ENCODE data around the gene MCTS1.
"Not testable (repeated sequence)": the region's sequence is repeated elsewhere in the genome, so short reads cannot be mapped to it uniquely, and the experiment has no call there.

DNA sequence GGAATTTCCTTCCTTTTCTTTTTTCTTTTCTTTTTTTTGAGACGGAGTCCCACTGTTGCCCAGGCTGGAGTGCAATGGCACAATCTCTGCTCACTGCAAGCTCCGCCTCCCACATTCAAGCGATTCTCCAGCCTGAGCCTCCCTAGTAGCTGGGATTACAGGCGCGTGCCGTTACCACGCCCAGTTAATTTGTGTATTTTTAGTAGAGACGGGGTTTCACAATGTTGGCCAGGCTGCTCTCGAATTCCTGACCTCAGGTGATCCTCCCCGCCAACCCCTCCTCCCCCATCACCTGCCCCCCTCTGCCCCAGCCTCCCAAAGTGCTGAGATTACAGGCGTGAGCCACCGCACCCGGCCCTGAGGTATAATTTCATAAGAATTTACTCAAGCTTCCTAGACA lies 30.1 kb upstream of the MCTS1 start:
- not testable (repeated sequence) for TF ChIP-seq POLR2A (IDR thresholded peaks at IDR 0.05)
- TF ChIP-seq, protein P1, sequence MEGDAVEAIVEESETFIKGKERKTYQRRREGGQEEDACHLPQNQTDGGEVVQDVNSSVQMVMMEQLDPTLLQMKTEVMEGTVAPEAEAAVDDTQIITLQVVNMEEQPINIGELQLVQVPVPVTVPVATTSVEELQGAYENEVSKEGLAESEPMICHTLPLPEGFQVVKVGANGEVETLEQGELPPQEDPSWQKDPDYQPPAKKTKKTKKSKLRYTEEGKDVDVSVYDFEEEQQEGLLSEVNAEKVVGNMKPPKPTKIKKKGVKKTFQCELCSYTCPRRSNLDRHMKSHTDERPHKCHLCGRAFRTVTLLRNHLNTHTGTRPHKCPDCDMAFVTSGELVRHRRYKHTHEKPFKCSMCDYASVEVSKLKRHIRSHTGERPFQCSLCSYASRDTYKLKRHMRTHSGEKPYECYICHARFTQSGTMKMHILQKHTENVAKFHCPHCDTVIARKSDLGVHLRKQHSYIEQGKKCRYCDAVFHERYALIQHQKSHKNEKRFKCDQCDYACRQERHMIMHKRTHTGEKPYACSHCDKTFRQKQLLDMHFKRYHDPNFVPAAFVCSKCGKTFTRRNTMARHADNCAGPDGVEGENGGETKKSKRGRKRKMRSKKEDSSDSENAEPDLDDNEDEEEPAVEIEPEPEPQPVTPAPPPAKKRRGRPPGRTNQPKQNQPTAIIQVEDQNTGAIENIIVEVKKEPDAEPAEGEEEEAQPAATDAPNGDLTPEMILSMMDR (IDR thresholded peaks at IDR 0.05), result not testable (repeated sequence)

All from gastroesophageal sphincter (tissue), 3 donors.